Stimulated activated CD8-positive, alpha-beta memory T cell treated with anti-CD3 and anti-CD28 coated beads, Interleukin-2, amount 100 ng/mL, for 48 hours (primary cell): ENCODE results near the gene UGT1A6.

Experiments
- DNase-seq, 2 donors: peaks; one replicate each; pipeline ENCODE4 v3.0.0-alpha.2; 2020; ENCODE audit warnings: low read depth in 2 of 2

Gene UGT1A6

DNA sequence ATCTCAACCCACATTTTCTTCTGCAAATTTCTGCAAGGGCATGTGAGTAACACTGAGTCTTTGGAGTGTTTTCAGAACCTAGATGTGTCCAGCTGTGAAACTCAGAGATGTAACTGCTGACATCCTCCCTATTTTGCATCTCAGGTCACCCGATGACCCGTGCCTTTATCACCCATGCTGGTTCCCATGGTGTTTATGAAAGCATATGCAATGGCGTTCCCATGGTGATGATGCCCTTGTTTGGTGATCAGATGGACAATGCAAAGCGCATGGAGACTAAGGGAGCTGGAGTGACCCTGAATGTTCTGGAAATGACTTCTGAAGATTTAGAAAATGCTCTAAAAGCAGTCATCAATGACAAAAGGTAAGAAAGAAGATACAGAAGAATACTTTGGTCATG, 75.4 kb downstream of the UGT1A6 start:
- DNase-seq: no peak

DNA sequence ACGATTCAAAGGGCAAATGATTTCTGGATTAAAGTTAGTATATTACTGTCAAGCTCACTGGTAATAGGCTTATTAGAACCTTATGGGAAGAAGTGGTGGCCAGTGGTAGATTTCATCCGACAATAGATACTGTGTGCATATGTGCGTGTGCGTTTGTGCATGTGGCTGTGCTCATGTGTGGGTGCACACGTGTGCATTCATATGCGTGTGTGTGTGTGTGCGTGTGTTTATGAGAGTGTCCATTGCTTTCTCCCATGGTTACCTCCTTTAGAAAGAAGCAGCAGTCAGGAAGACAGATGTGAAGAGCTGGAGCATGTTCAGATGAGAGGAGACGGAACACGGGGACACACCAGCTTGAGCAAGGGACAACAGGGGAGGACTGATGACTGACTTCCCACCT, 76.6 kb downstream of the UGT1A6 start:
- DNase-seq: no peak

DNA sequence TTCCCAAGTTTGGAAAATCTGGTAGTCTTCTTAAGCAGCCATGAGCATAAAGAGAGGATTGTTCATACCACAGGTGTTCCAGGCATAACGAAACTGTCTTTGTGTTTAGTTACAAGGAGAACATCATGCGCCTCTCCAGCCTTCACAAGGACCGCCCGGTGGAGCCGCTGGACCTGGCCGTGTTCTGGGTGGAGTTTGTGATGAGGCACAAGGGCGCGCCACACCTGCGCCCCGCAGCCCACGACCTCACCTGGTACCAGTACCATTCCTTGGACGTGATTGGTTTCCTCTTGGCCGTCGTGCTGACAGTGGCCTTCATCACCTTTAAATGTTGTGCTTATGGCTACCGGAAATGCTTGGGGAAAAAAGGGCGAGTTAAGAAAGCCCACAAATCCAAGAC, 79.5 kb downstream of the UGT1A6 start:
- no peak for DNase-seq

DNA sequence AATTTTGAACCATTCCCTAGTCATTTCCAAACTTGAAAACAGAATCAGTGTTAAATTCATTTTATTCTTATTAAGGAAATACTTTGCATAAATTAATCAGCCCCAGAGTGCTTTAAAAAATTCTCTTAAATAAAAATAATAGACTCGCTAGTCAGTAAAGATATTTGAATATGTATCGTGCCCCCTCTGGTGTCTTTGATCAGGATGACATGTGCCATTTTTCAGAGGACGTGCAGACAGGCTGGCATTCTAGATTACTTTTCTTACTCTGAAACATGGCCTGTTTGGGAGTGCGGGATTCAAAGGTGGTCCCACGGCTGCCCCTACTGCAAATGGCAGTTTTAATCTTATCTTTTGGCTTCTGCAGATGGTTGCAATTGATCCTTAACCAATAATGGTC, 79.9 kb downstream of the UGT1A6 start:
- DNase-seq: no peak

DNA sequence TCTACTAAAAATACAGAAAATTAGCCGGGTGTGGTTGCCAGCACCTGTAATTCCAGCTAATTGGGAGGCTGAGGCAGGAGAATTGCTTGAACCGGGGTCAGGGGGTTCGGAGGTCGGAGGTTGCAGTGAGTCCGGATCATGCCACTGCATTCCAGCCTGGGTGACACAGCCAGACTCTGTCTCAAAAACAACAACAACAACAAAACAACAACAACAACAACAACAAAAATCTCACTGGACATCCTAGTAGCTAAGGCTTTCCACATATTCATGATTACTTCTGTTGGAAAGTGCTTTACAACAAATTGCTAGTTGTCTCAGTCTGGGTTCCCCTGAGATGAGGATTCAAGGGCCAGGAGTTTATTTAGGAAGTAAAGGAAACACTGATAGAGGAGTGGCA, 81.2 kb downstream of the UGT1A6 start:
- DNase-seq: no peak

DNA sequence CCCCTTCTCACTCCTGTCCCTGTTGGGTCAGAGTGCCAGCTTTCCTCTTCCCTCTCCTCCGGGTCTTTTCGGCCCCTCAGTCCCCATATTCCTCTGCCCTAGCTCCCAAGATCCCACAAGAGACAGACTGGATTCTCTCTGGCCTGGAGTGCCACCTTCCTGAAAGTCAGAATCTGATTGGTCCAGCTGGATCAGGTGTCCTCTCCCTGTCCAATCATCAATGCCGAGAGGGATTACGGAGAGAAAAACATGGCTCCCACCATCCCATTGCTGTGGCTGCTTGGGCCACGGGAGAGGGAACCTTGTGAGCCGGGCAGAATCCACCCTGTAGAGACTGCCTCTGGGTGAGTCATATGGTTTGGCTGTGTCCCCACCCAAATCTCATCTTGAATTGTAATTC, 82.7 kb downstream of the UGT1A6 start:
- no peak for DNase-seq

DNA sequence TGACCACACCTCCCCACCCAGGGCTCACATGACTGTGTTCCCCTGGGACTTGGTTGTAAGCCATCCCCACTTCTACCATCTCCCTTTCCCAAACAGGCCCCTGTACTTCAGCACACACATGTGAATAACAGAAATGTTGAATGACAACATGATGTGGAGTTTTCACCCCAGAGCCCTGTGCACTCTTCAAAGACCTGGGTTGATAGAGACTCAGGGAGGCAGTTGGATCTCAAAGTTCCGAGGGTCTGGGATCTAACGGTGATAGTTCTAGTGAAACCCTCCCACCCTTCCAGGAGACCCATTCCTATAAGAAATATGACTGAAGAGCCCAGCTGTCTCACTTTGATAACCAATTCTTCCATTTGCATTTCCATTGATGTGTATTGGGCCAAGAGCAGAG, 85.3 kb downstream of the UGT1A6 start, which contains the start of gene MROH2A:
Gene MROH2A, plus strand, starts transcription at position 301 of the 400 bp plus-strand sequence. CDS start 1,029 bp downstream, outside the sequence.
- DNase-seq: no peak

DNA sequence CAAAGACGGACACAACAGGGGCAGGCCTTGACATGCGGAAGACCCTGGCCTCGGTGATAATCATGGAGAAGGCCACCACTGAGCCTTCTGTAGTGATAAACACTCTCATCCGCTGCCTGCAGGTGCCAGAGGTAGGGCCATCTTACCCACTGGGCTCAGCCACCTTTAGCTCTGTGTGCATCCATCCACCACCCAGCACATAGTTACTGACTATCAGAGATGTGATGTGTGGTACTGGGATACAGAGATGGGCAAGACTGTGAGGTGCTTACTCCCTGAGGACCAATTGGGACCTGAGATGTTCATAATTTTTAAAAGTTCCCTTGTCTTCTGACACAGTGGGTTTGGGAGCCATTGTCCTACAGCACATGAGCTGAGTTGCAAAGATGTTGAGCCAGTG, 87.0 kb downstream of the UGT1A6 start:
- DNase-seq: no peak

DNA sequence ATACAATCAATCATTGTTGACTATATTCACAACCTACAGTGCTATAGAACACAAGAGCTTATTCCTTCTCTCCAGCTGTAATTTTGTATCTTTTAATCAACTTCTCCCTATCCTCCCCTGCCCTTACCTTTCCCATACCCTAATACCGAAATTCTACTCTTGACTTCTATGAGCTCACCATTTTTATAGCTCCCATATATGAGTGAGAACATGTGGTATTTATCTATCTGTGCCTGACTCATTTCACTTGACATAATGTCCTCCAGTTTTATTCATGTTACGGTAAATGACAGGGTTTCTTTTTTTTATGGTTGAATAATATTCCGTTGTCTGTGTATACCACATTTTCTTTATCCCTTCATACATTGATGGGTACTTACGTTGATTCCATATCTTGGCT, 88.1 kb downstream of the UGT1A6 start:
- DNase-seq: no peak

DNA sequence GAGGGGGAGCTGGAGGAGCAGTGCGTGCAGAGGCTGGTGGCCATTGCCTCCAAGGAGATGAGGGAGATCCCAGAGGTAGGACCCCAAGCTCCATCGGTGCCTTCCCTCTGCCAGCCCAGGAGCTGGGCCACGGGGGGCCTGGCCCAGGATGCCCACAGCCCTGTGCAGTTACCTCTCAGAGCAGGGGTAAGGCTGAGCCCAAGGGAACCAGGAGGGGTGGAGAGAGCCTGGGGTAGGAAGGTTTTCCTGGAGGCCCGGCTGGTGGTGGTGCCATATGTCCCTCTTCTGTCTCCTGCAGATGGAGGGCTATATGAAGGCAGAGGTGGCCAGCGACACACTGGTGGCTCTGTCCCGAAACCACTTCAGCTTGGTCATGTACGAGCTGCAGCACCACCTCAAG, 96.9 kb downstream of the UGT1A6 start:
- DNase-seq: no peak

DNA sequence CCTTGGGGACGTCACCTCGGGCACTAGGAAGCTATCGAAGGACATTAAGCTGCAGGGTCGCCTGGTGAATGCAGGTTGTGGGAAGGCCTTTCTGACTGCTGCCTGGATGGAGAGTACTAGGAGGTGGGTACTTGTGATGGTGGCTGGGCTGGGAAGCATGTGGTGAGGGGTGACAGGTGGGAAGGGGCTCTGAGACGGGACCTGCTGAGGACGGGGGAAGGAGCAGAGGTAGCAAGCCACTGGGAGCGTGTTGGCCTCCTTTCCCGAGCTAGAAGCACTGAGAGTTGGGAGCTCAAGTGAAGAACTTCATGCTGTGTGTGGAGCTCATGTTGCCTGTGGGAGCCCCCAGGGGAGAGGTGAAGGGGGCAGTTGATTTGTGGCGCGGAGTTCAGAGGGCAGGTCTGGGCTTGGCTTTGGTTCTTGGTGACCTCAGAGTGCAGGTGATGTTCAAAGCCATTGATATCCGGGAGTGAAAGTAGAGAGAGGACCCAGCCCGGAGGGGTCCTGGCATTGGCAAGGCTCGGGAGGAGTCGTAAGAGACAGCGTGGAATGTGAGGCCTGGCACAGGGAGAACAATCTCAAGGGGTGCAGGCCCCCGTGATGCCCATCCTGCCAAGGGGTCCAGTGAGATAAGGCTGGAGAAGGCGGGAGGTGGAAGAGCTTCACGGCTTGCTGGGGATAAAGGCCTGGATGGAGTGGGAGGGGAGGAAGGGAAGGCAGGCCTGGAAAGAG, 98.6 kb downstream of the UGT1A6 start:
- no peak for DNase-seq

DNA sequence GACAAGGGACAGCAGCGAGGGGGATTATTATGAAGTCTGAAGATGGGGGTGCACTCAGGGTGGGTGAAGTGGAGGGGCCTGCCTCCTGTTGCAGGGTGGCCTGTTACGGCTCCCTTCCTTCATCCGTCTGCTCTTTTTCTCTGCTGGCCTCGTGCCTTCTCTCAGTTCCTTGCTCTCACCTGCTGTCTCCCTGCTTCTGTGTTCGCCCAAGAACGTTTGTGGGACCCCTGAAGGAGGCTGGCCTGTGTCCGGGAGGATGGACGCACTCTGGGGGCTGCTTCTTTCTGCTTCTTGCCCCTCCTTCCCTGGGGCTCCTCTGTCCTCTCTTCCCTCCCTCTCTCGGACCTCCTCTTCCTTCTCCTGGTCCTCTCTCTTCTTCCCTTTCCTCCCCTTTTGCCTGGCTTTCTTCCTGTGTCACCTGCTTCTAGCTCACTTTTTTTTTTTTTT, 99.2 kb downstream of the UGT1A6 start:
- DNase-seq: no peak

DNA sequence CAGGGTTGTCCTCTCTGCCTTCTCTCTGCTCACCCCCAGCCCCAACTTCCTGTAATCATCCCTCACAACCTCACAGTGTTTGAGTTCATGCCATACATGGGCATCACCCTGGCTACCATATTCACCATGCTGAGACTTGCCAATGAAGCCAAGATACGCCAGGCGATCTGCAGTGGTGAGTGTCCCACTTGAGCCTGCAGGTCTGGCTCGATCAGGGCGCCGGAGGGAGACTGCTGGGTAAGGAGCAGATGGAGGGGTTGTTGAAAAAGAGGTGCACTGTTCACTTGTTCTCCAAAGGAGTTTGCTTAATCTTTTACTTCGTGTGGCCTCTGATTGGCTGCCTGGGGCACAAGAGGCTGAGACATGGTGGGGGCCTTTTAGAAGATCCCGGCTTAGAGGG, 100.0 kb downstream of the UGT1A6 start:
- DNase-seq: no peak

DNA sequence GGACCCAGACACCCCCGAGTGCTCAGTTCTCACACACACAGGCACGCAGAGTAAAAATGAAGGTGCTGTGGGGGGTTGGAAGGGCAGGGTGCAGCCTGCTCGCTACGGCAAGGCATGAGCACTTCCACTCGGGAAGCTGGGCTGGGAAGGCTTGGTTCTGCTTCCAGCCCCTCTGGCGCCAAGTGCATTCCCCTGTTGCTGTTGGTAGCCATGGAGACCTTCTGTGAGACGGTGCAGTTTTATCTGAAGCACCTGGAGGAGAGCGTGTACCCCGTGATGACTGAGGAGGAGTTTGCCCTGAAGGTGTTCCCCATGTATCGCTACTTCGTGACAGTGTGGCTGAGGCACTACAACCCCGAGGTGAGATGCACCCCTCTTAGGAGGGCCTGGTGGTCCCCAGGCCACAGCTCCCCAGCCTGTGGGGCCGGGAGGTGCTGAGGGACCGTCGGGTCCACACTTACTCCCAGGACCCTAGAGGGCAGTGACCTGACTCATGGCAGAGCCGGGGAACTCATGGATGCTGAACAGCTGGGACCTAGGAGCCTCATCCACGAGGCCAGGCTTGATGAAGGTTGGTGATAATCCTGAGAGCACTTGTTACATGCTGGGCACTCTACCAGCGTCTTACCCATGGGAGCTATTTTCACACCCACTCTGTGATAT, 100.9 kb downstream of the UGT1A6 start:
- no peak for DNase-seq

DNA sequence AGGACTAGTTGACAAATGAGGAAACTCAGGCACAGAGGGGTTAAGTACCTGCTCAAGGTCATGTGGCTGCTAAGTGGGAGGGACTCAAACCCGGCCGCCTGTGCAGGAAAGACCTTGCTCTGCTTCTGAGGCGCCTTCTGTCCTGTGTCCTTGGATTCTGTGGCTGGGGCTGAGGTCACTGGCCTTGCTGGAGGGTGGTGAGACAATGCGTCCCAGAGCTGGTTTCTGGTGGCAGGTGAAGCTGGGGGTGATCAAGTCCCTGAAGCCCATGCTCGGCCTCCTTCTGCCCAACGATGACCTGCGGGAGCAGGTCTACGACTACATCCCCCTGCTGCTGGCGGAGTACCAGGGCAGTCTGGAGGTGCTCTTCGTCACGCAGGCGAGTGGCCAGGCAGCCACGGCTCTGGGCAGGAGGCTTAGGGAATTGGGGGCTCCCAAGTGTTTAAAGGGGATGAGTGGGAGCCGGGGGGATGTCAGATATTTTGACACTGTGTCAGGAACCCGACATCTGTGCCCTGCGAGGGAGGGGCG, 101.5 kb downstream of the UGT1A6 start:
- no peak for DNase-seq

DNA sequence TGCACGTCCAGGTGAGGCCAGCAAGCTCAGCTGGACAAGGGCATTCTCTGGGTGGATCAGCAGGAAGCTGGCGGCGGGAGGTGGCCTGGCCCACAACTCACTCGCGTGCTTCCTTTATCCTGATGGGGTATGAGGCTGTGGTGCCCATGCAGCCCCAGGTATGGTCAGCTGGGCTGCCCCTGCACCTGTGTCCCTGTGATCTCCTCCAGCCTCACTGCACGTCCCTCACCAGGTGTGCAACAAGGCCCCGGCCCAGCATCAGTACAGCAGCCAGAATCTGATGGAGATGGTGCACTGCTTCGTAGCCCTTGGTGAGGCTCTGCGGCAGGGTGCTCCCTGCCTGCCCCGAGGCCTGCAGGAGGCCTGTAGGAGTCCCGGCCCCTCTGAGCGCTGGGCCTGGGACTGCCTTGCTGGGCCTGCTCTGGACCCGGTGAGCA, 103.1 kb downstream of the UGT1A6 start:
- no peak for DNase-seq

DNA sequence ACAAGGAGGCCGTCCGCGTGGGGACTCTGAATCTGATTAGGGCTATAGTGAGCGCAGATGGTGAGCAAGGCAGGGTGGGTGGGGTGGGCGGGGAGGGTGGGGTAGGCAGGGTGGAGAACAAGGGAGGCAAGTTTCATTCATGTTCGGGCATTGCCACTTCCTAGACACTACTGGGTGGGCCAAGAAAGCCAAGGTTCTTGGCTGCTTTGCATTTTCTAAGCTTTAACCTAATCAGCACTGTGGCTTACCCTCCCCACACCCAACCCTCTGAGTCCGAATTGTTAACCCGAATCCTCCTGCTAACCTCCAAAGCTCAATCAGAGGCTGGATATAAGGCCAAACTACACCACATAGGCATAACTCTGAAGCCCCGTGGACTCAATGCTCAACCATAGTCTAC, 103.6 kb downstream of the UGT1A6 start:
- DNase-seq: no peak

DNA sequence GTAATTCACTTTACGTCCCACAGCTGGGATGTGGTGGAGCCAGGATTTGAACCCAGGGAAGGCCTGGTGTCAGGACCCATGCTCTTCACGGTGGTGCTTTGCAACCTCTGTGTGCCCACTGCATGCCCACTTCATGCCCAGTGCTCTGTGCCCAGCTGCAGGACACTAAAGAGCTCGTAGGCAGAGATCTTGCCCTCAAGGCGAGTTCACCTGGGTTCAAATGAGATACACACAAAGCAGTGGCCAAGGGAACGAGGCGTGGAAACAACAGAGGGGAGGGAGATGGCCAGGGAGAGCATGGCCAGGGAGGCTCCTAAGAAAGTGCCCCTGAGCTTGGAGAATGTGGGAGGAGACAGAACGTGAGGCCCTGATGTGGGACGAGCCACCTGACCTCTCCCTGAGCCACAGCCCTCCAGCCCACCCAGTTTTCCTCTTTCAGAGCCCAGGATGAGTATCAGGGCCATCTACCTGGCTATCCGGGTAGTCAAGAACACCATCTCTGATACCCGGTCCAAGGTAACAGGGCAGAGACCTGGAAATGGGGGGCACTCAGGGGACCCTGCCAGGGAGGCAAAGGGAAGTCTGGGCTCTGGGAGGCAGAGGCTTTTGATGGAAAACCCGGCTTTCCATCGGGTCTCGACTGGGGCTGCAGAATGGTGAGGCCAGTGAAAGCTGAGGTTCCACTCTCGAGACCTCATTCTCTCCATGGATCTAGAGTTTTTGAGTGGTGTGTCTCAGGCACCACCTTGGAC, 105.8 kb downstream of the UGT1A6 start:
- no peak for DNase-seq

DNA sequence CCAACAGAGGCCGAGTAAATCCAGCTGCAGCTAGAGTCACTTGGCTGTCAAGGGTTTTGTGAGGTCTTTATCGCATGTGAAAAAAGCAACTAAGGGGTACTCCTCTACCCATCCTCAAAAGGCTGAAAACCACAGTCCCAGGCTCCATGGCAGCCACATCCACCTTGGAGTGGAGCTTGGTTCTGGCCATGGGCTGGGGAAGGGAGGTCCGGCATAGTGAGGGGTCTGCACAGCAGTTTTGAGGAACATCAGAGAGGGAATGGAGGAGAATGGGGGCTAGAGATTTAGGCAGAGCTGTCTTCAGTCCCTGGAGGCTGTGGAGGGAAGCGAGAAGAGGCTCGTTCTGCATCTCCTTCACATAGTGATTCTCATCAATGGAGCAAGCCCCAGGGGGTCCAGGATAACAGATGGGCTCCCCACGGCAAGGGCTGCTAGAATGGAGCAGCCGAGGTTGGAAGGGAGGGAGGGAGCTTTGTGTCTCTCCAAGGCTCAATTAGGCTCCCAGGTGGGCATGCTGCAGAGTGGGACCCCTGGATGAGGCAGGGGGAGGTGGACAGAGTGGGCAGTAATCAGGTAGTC, 106.5 kb downstream of the UGT1A6 start:
- no peak for DNase-seq

DNA sequence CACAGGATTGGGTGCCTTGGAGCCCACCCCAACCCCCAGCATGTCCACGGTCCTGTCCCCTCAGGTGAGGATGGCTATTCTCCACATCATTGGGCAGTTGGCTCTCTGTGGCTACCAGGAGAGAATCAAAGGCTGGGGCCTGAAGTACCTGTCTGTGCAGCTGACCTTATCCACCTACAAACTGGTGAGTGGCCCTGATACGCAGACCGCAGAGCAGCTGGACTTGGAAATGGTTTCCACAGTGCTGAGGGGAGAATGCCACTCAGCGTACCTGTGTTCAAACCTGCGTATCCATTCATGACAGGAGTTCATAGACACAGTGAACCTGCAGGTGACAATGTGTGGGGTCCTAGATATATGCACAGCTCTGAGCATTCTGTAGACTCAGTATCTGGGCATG, 107.0 kb downstream of the UGT1A6 start:
- DNase-seq: no peak

DNA sequence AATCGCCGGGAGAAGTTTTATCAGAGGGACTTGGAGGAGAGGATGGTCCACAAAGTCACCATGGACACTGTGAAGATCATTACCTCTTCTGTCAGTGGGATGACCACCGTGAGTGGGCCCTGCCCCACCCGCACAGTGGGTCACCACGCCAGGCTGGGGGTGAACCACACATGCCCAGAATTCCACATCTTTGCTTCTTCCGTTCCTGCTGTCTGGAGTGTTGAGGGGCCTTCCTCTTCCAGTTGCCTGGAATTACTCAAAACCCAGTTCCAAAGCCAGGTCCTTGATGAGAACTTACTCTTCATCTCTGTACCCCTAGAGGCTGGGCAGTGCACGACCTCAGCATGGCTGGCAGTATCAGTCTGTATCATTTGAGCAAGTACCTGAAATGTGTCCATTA, 107.5 kb downstream of the UGT1A6 start:
- DNase-seq: no peak
